ENCODE results near the gene ZNF32.

DNA sequence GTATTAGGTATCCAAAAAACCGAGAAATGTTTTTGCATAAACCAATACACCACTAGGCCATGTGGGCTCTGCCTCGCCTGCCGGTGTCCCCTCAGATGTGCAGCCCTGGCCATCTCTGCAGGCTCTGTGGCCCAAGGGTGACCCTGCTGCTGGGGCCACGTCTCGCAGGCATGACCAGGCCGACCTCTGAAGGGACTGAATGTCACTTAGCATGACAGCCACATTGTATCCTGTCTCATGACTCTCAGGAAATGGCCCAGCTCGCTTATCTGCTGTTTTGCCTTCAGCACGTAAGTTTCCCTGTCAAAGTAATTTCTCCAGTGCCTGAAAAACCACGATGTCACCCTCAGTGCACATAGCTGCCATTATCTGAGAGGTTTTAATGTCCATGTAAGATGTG is 49.5 kb upstream of the ZNF32 start:
- TF ChIP-seq, protein P1, sequence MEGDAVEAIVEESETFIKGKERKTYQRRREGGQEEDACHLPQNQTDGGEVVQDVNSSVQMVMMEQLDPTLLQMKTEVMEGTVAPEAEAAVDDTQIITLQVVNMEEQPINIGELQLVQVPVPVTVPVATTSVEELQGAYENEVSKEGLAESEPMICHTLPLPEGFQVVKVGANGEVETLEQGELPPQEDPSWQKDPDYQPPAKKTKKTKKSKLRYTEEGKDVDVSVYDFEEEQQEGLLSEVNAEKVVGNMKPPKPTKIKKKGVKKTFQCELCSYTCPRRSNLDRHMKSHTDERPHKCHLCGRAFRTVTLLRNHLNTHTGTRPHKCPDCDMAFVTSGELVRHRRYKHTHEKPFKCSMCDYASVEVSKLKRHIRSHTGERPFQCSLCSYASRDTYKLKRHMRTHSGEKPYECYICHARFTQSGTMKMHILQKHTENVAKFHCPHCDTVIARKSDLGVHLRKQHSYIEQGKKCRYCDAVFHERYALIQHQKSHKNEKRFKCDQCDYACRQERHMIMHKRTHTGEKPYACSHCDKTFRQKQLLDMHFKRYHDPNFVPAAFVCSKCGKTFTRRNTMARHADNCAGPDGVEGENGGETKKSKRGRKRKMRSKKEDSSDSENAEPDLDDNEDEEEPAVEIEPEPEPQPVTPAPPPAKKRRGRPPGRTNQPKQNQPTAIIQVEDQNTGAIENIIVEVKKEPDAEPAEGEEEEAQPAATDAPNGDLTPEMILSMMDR (IDR thresholded peaks at IDR 0.05) = no peak
- no peak for TF ChIP-seq POLR2A (IDR thresholded peaks at IDR 0.05)
